ENCODE results near the gene SAMHD1. TPM values are rescaled to one million over a fixed set of nuclear protein-coding genes. Genes with fewer than 3 reads are reported as not detected.

Gene SAMHD1
- total RNA-seq, 2 experiments from 2014 or later = 10.6 to 20.8 TPM

DNA sequence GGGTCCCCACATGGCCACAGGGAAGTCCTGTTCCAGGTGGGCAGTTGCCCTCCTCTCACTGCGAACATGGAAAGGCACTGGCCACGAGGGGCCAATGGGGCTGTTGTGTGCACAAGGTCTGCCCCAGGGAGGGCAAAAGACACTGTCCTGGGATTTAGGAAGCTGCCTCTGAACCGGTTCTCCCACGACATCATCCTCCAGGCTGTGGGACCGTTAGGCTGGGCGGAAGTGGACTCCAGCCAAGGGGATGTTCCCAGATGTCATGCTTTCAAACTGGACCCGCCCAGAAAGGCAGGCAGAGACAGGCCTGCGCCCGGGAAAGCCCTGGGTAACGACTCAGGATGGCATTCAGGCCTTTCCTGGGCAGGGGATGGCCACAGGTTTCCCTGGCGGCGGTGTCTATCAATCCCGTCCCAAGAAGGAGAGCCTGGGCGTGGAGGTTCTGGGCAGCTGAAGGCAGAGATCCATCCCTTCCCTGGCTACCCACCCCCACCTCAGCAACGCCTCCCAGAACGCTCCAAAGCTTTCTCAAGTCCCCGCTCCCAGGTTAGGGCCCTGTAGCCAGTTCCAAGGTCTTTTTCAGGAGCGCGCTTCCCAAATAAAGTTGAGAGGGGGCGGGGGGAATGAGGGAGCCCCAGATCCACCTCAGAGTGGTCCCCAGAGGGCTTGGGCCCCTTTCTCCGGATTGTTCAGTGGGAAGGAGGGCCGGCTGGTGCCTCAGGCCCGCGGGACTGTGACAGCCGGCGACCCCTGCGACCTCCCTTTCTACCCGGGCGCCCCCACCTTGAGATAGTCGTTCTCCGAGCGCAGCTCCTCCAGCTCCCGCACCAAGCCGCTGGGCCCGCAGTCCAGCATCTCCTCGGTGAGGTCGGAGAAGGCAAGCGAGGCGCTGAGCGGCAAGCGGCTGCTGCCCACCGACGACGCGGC lies 89.4 kb downstream of the SAMHD1 start:
- no peak for DNase-seq (ENCODE audit: low spot score)
- Histone ChIP-seq H3K9me3 (ENCODE audit: low read length) (no peaks in the 10 kb centered on the region), H3K9me2 (ENCODE audit: insufficient read depth, low read length) (no peaks in the 10 kb centered on the region), H3K36me3 (ENCODE audit: insufficient read depth, low read length) (no peaks in the 10 kb centered on the region), H4K20me1 (ENCODE audit: insufficient read depth, low read length) (no peaks in the 10 kb centered on the region), H3K79me2 (ENCODE audit: insufficient read depth, low read depth, low read length) (no peaks in the 10 kb centered on the region), H2AFZ (ENCODE audit: low read length) (no peak overlapping the region), H3K4me3 (ENCODE audit: low read depth, low read length, poor library complexity, severe bottlenecking) (peak overlapping the region; percentile 28), H3K4me1 (ENCODE audit: insufficient read depth, low read length, poor library complexity, severe bottlenecking) (peaks cover 51% of the 10 kb centered on the region), H3K4me2 (ENCODE audit: low read length) (peak overlapping the region; percentile 62), H3K27ac (ENCODE audit: low read depth, low read length, poor library complexity, severe bottlenecking) (no peak overlapping the region)
- TF ChIP-seq, protein P1, sequence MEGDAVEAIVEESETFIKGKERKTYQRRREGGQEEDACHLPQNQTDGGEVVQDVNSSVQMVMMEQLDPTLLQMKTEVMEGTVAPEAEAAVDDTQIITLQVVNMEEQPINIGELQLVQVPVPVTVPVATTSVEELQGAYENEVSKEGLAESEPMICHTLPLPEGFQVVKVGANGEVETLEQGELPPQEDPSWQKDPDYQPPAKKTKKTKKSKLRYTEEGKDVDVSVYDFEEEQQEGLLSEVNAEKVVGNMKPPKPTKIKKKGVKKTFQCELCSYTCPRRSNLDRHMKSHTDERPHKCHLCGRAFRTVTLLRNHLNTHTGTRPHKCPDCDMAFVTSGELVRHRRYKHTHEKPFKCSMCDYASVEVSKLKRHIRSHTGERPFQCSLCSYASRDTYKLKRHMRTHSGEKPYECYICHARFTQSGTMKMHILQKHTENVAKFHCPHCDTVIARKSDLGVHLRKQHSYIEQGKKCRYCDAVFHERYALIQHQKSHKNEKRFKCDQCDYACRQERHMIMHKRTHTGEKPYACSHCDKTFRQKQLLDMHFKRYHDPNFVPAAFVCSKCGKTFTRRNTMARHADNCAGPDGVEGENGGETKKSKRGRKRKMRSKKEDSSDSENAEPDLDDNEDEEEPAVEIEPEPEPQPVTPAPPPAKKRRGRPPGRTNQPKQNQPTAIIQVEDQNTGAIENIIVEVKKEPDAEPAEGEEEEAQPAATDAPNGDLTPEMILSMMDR (conservative IDR thresholded peaks at IDR 0.05; ENCODE audit: low read length) = no peak
- TF ChIP-seq EZH2phosphoT487 (IDR thresholded peaks at IDR 0.05; ENCODE audit: borderline replicate concordance, low read depth, low read length) = no peak
- intact Hi-C loops (cut with micrococcal nuclease; ENCODE audit: unreplicated experiment) = loop anchor here (5.0 kb wide), 1 partner anchor 90 kb away; the partner anchor contains the start of gene DSN1
- BruUV-seq (replicated peaks) = no TSS peak
- CTCF ChIA-PET (ENCODE audit: unreplicated experiment) = interaction anchor here (1.1 kb wide), 1 partner anchor 13 kb away, joined by 3 read pairs; no protein-coding TSS in a partner anchor
- POLR2A ChIA-PET = interaction anchor here (1.0 to 4.4 kb wide), 3 partner anchors 15 to 258 kb away, joined by 3 to 15 read pairs (median 3); no protein-coding TSS in a partner anchor

DNA sequence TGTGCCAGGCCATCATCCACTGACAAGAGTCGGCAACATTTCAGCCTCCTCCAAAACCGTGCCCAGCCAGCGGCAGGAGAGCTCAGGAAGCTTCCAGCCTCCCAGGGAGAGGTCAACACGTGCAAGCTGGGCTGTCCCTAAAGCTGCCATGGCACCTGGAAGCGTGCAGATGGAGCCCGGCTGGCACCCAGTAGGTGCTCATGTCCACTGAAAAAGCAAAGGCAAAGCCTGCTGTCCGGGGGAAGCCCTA lies 90.0 kb downstream of the SAMHD1 start:
- Histone ChIP-seq H3K4me1 (ENCODE audit: insufficient read depth, low read length, poor library complexity, severe bottlenecking) (peaks cover 51% of the 10 kb centered on the region), H3K36me3 (ENCODE audit: insufficient read depth, low read length) (no peaks in the 10 kb centered on the region), H3K4me3 (ENCODE audit: low read depth, low read length, poor library complexity, severe bottlenecking) (peak overlapping the region; percentile 28), H3K79me2 (ENCODE audit: insufficient read depth, low read depth, low read length) (no peaks in the 10 kb centered on the region), H3K27ac (ENCODE audit: low read depth, low read length, poor library complexity, severe bottlenecking) (no peak overlapping the region), H3K9me2 (ENCODE audit: insufficient read depth, low read length) (no peaks in the 10 kb centered on the region), H3K9me3 (ENCODE audit: low read length) (no peaks in the 10 kb centered on the region), H3K4me2 (ENCODE audit: low read length) (peak overlapping the region; percentile 62), H4K20me1 (ENCODE audit: insufficient read depth, low read length) (no peaks in the 10 kb centered on the region), H2AFZ (ENCODE audit: low read length) (no peak overlapping the region)
- DNase-seq (ENCODE audit: low spot score) = no peak
- TF ChIP-seq EZH2phosphoT487 (IDR thresholded peaks at IDR 0.05; ENCODE audit: borderline replicate concordance, low read depth, low read length) = no peak
- TF ChIP-seq, protein P1 (conservative IDR thresholded peaks at IDR 0.05; ENCODE audit: low read length) = no peak
- intact Hi-C loops (cut with micrococcal nuclease; ENCODE audit: unreplicated experiment) = loop anchor here (5.0 kb wide), 1 partner anchor 89 kb away; the partner anchor contains the start of gene DSN1
- CTCF ChIA-PET (ENCODE audit: unreplicated experiment) = interaction anchor here (0.6 to 1.1 kb wide), 2 partner anchors 12 to 24 kb away, joined by 3 read pairs; no protein-coding TSS in a partner anchor
- POLR2A ChIA-PET = interaction anchor here (0.5 to 4.4 kb wide), 4 partner anchors 9 to 257 kb away, joined by 3 to 15 read pairs (median 4); no protein-coding TSS in a partner anchor
- BruUV-seq (replicated peaks) = no TSS peak
